D721Med (cell line): ENCODE measurements around the gene COL16A1.

ENCODE experiments used
- DNase-seq: peaks from one replicate; pipeline ENCODE4 v3.0.0; 2011; ENCODE audit warnings: low spot score; ENCODE audit not compliant: insufficient read length
- FAIRE-seq: peaks from 2 replicates; lab custom pipeline; 2011; peaks lifted over from hg19 to GRCh38; lab: Jason Lieb, UNC
- CTCF ChIP-seq: IDR thresholded peaks from 2 replicates; pipeline ENCODE4 v1.5.1; 2012; ENCODE audit warnings: mild to moderate bottlenecking, control low read depth; ENCODE audit not compliant: insufficient read depth; ENCODE audit errors: missing control alignments

Gene COL16A1

GRCh38 chr1:31632649-31633048, 71.2 kb downstream of the COL16A1 start:
- DNase-seq (no peak), FAIRE-seq (no peak)
- TF ChIP-seq CTCF, result no peak

- DNase-seq, result no peak
- no peak for FAIRE-seq
- TF ChIP-seq CTCF, result no peak
These were observed 74.8 kb downstream of the COL16A1 start for GRCh38 chr1:31628931-31629556.

DNA sequence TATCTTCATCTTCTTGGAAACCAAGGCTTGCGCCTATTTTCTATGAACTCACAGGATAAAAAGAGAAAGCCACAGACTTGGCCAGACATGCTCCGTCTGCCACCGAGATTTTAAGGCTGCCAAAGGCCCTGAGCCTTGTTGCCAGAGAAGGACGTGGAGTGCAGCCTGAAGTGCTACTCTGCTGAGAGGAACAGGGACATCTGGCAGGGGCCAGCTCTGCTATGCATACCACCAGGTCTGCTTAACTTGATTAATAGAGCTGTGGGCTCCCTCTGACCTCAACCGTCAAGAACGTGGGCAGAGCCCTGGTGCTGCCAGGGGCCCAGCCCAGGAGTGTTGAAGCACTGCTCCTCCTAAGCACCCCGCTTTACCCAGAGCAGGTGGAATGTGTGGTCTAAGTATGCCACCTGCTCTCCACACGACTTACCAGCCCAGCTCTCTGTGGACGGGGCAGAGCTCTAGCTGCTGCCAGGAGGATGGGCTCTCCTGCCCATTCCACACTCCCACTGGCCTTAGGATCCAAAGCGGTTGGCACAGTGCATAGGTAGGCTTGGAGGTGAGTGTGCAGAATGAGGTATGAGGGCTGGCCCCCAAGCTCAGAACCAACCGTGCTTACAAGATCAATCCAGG, 75.8 kb downstream of the COL16A1 start:
- DNase-seq (no peak), FAIRE-seq (no peak)
- no peak for TF ChIP-seq CTCF

DNA sequence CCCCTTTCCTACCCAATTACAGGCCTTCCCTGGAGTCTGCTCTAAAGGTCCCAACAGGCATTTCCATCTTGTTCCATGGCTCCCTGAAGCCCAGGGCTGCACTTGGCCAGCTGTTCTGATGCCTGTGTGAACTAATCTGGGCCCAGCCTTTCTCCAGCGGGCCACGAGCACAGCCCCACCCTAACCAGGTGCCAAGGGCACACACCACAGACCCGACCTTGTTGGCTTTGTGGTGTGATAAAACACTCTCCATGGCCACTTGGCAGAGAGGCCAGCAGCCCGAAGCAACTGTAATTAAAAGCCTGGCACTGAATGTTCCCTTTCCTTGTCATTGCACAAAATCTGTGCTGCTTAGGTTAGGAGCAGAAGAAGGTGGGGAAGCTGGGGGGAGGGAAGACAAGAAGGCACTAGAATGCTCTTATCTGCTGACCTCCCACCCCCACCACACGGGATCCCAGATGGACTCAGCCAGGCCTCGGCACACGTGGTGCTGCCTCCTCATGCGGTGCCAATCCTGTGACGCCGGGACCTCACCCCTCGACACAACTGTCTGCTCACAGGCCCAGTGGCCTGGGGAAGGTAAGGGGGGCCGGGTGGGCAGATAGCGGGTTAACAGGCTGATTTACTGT, 76.4 kb downstream of the COL16A1 start:
- FAIRE-seq (no peak), DNase-seq (no peak)
- no peak for TF ChIP-seq CTCF

DNA sequence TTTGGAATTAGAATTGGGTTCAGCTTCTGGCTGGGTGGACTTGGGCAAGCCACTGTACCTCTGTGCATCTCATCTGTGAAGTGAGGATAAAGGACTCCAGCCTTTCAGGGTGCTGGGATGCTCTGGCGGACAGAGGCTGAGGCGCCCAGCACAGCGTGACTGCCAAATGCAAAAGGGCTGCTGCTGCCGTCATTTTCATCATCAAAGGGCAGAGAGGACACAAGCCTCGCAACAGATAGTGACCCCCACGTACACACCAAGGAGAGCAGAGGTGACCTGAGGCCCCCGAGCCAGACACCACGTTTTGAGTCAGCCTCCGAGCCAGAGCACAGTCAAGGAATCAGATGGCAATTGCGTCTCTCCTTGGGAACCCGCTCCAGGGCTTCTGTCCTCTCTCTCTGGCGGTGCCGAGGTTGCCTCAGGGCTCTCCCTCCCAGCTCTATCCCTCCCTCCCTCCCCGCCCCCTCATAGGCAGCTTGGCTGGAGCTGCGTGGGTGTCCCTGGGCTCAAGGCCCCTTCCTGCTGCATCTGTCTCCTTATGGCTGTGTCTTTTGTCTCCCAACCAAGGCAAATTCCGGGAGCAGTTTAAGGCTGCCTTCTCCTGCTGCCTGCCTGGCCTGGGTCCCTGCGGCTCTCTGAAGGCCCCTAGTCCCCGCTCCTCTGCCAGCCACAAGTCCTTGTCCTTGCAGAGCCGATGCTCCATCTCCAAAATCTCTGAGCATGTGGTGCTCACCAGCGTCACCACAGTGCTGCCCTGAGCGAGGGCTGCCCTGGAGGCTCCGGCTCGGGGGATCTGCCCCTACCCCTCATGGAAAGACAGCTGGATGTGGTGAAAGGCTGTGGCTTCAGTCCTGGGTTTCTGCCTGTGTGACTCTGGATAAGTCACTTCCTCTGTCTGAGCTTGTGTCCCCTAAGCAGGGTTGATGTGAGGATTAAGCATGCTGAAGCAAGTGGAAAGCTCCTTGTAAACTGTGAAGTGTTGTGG, 77.3 kb downstream of the COL16A1 start:
- FAIRE-seq (no peak), DNase-seq (no peak)
- no peak for TF ChIP-seq CTCF

DNA sequence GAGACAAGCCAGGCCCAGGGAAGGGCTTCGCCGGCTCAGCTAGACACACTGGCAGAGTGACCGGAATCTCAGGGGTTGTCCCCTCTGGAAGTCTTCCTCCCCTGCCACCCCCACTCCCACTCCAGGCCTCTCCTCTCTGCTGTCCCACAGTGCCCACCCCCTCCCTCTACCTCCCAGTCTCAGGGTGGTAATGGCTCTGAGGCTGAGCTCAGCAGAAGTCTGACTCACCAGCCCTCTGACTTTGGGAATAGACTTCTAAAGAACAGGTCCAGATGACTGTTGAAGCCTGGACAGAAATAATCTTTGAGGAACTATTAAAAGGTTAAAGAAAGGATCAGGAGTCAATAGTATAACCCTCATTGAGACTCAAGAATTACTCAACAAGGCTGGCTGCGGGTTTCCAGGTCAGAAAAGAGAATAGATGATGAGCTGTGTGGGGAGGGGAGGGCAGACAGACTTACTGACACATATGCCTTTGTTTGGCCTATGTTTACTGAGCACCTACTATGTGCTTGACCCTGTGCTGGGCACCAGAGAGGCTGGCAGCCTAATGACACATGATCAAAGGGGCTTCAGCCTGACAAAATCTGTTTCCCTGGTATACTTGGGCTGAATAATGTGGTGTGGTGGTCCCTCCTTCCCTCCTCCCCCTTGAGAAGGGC, 78.1 kb downstream of the COL16A1 start:
- DNase-seq, result no peak
- TF ChIP-seq CTCF, result no peak
- FAIRE-seq, result no peak
